Lower lobe of right lung (tissue), 2 donors: ENCODE measurements around the gene GATD1. TPM values are rescaled to one million over a fixed set of nuclear protein-coding genes. Genes with fewer than 3 reads are reported as not detected.

Experiments
- ATAC-seq, 2 donors: fragments of 200-7000 bp; cut with Tn5 transposase; one replicate each; pipeline ENCODE4 v1.9.1; 2020 to 2022; ENCODE audit warnings: mild to moderate bottlenecking in 2 of 2, moderate library complexity in 2 of 2
- DNase-seq: peaks from one replicate; pipeline ENCODE4 v3.0.0-alpha.2; 2020
- H3K27ac ChIP-seq: fragments of 200-600 bp; one replicate; pipeline ENCODE4 v1.8.0; 2022
- H3K27me3 ChIP-seq: fragments of 200-600 bp; one replicate; pipeline ENCODE4 v1.8.0; 2022; ENCODE audit warnings: low read depth
- H3K36me3 ChIP-seq: fragments of 200-600 bp; one replicate; pipeline ENCODE4 v1.8.0; 2022; ENCODE audit warnings: mild to moderate bottlenecking
- H3K4me1 ChIP-seq: fragments of 200-600 bp; one replicate; pipeline ENCODE4 v1.8.0; 2022
- H3K4me3 ChIP-seq: fragments of 200-600 bp; one replicate; pipeline ENCODE4 v1.8.0; 2022; ENCODE audit warnings: mild to moderate bottlenecking
- H3K9me3 ChIP-seq: fragments of 200-600 bp; one replicate; pipeline ENCODE4 v1.8.0; 2022
- CTCF ChIP-seq: fragments of 200-600 bp; IDR thresholded peaks from one replicate; pipeline ENCODE4 v1.8.0; 2022; ENCODE audit warnings: antibody characterized with exemption, mild to moderate bottlenecking
- intact Hi-C: fragments of 100-400 bp; cut with DNase I; formaldehyde crosslinking; loops from one replicate; pipeline ENCODE4 v1.11.0; 2022
- total RNA-seq: library from RNA; stranded (reverse); fragmentation: NEBNext Ultra II Directional; extraction: Animal tissue kit (Norgen Biotek cat#: 25700); gene quantifications from one replicate; pipeline ENCODE4 v1.2.1, GENCODE V29; 2021
- donor health status: DM: no; HTN: yes; CAD: no; lungs with severe emphysema.

GATD1 gene
- total RNA-seq, 1 donor from 2014 or later, result 46.7 TPM

GRCh38 chr11:720017-720641 is 57.2 kb downstream of the GATD1 start:
- Histone ChIP-seq H3K4me3 (no peak overlapping the region), H3K27ac (no peak overlapping the region)
- DNase-seq, result no peak

DNA sequence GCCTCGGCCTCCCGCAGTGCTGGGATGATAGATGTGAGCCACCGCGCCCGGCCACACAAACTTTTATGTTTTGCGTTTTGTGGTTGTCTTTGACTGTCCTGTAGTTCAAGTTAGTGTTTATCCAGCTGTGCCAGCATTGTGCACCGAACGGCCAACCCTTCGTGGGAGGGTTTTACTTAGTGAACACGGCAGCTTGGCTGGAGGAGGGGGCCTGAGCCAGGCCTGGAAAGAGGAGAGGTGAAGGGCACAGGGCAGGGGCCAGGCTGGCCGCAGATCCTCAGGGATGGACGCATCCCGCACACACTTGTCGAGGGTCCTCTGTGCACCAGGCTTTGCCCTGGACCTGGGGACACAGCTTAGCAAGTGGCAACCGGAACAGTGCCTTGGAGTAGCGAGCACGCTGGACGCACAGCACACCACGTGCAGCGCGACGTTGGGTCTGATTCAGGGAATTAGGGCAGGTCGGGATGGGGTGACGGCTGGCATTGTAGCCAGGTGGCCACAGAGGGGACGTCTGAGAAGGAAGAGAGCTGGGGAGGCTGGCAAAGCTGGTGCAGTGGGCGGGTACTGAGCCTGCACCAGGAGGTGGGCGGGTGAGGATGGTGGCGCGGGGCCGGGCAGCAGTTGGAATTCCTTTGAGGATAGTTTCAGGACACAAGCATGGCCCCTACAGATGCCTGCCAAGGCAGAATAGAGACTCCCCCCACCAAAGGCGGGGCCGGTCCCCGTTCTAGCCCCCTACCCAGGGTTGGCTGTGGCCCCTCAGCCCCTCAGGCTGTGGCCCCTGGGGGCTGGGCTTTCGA is 57.9 kb downstream of the GATD1 start:
- H3K9me3 ChIP-seq, result no peaks in the 10 kb centered on the region
- no peak for DNase-seq
- peaks cover 21% of the 10 kb centered on the region for H3K36me3 ChIP-seq
- peaks cover 45% of the 10 kb centered on the region for H3K27me3 ChIP-seq
- no peak for ATAC-seq
- no peak overlapping the region for H3K4me3 ChIP-seq
- H3K27ac ChIP-seq, result no peak overlapping the region
- H3K4me1 ChIP-seq, result peaks cover 16% of the 10 kb centered on the region
- TF ChIP-seq CTCF, result no peak
- intact Hi-C loops, result loop anchor here (10.0 kb wide), 1 partner anchor 55 kb away; no protein-coding TSS in a partner anchor

More at GRCh38 chr11:720017-720641, 57.2 kb downstream of the GATD1 start:
- intact Hi-C loops, result loop anchor here (10.0 kb wide), 1 partner anchor 55 kb away; no protein-coding TSS in a partner anchor
- Histone ChIP-seq H3K36me3 (peaks cover 24% of the 10 kb centered on the region), H3K9me3 (no peaks in the 10 kb centered on the region), H3K4me1 (peaks cover 16% of the 10 kb centered on the region), H3K27me3 (peaks cover 48% of the 10 kb centered on the region)
- peak in 1 of 2 donors; percentile 1 for ATAC-seq
- no peak for TF ChIP-seq CTCF

Other genes starting within 250 kb of the GATD1 start
- 36.3 TPM for gene HRAS, start 241.9 kb downstream of the GATD1 start, total RNA-seq
- gene LRRC56, start 240.0 kb downstream of the GATD1 start, total RNA-seq, result 7.6 TPM
- gene LMNTD2, start 216.7 kb downstream of the GATD1 start, total RNA-seq, result 6.0 TPM
- 71.5 TPM for gene RASSF7, start 216.5 kb downstream of the GATD1 start, total RNA-seq
- gene PHRF1, start 201.0 kb downstream of the GATD1 start, total RNA-seq, result 31.5 TPM
- 84.8 TPM for gene IRF7, start 161.5 kb downstream of the GATD1 start, total RNA-seq
- gene CDHR5, start 152.5 kb downstream of the GATD1 start, total RNA-seq, result not detected
- not detected for gene SCT, start 150.3 kb downstream of the GATD1 start, total RNA-seq
- gene DRD4, start 140.2 kb downstream of the GATD1 start, total RNA-seq, result 1.3 TPM
- gene DEAF1, start 82.3 kb downstream of the GATD1 start, total RNA-seq, result 32.0 TPM
- 33.9 TPM for gene TMEM80, start 81.7 kb downstream of the GATD1 start, total RNA-seq
- 156 TPM for gene EPS8L2, start 71.3 kb downstream of the GATD1 start, total RNA-seq
- 218 TPM for gene TALDO1, start 30.0 kb downstream of the GATD1 start, total RNA-seq
- gene CEND1, start 12.6 kb upstream of the GATD1 start, total RNA-seq, result not detected
- gene SLC25A22, start 20.8 kb upstream of the GATD1 start, total RNA-seq, result 18.2 TPM
- gene PIDD1, start 27.7 kb upstream of the GATD1 start, total RNA-seq, result 12.6 TPM
- gene RPLP2, start 32.5 kb upstream of the GATD1 start, total RNA-seq, result 1,518 TPM
- 137 TPM for gene PNPLA2, start 41.4 kb upstream of the GATD1 start, total RNA-seq
- gene CRACR2B, start 50.4 kb upstream of the GATD1 start, total RNA-seq, result 43.6 TPM
- 387 TPM for gene CD151, start 55.5 kb upstream of the GATD1 start, total RNA-seq
- gene POLR2L, start 65.0 kb upstream of the GATD1 start, total RNA-seq, result 127 TPM
- gene TSPAN4, start 65.4 kb upstream of the GATD1 start, total RNA-seq, result 140 TPM
- 65.0 TPM for gene CHID1, start 133.3 kb upstream of the GATD1 start, total RNA-seq
- gene AP2A2, start 148.4 kb upstream of the GATD1 start, total RNA-seq, result 130 TPM